T-helper 1 cell treated with Interleukin-12 subunit alpha and Interleukin-12 subunit beta and Interleukin-4 antibody, amounts not matched to agents 30 μg/mL and 1 μg/mL, for 36 hours (primary cell): ENCODE data around the gene MINK1.

Source experiments
- H3K27ac Mint-ChIP-seq: one replicate; pipeline ENCODE4 v1.8.0; 2021; ENCODE audit warnings: mild to moderate bottlenecking, mixed read lengths
- H3K27me3 Mint-ChIP-seq: one replicate; pipeline ENCODE4 v1.8.0; 2021; ENCODE audit warnings: low read depth, mixed read lengths
- H3K36me3 Mint-ChIP-seq: one replicate; pipeline ENCODE4 v1.8.0; 2021; ENCODE audit warnings: low read depth, mixed read lengths
- H3K4me1 Mint-ChIP-seq: one replicate; pipeline ENCODE4 v1.8.0; 2021; ENCODE audit warnings: low read depth, mixed read lengths
- H3K4me3 Mint-ChIP-seq: one replicate; pipeline ENCODE4 v1.8.0; 2021; ENCODE audit warnings: mild to moderate bottlenecking, moderate library complexity, mixed read lengths
- H3K9me3 Mint-ChIP-seq: one replicate; pipeline ENCODE4 v1.8.0; 2021; ENCODE audit warnings: mixed read lengths

Gene MINK1

DNA sequence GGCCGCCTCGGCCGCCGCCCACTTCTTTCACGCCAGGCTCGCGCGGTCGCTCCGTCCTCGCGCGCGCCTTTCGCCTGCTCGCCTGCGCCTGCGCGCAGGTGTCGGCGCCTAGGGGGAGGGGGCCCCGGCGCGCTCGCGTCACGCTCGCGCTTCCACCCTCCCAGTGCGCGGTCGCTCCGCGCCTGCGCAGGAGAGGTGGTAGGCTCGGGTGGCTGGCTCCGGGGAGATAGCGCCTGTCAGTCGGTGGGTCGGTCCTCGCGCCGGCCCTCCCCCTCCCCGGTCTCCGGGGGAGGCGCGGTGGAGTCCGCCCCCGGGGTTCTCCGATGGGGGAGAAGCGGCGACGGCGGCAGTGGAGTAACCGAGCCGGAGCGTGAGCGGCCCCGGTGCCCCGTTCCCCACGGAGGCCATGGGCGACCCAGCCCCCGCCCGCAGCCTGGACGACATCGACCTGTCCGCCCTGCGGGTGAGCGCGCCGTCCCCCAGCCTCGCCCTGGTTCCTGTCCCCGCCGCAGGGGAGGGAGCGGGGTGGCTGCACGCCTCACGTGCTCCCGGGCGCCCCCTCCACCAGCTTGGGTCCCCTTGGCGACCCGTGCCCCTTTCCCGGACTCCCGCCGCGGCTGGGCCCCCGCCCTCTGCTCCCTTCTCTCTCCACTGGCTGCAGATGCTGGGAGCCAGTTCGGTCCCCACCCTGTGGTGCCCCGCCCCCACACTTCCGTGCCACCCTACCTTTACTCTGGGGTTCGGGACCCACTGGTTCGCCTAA lies at the start of gene MINK1:
Gene MINK1 (plus strand): TSS at position 163 of the 763 bp plus-strand sequence. CDS start 244 bp downstream, at position 407.
- Mint-ChIP-seq H3K36me3 (peaks cover 6% of the 10 kb centered on the region), H3K9me3 (no peaks in the 10 kb centered on the region), H3K4me1 (peaks cover 29% of the 10 kb centered on the region), H3K4me3 (peak within 1 kb of the TSS; percentile 91), H3K27me3 (peaks cover 5% of the 10 kb centered on the region), H3K27ac (peak within 1 kb of the TSS; percentile 92)

DNA sequence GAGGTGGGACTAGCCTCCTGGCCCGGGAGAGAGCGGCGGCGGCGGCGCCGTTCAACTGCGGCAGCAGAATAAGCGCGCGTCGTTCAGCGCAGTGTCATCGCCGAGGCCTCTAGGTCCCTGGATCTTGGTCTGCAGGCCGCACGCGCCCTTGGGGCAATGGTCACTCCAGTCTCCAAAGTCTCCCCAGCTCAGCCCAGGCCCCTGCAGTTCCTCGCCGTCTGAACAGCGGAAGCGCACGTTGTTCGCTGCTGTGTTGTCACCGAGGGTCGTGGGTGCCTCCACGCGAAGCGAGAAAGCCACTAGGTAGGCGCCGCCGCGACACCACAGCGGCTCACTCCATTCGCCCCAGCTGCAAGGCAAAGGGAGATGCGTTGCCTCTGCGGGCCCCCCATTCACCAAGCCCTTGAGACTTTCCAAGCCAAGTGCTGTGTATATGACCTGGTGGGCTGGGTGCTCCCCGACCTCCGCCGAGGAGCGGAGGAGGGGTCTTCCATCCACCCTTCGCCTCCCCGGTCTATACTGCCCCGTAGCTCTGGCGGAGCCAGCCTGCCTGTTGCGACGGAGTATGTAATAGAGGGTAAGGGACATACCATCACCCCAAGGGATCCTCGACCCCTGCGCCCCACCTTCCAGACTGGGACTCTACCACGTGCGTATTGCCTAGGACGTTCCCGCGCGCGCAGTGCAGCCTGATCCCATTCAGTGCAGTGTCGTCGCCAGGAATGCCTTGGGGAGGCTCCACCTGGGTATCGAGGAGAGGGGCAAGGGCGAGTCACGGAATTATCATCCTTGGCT lies 47.6 kb upstream of the MINK1 start:
- peaks cover 21% of the 10 kb centered on the region for H3K4me1 Mint-ChIP-seq
- H3K4me3 Mint-ChIP-seq, result peak overlapping the region; percentile 51
- peaks cover 72% of the 10 kb centered on the region for H3K27me3 Mint-ChIP-seq
- no peak overlapping the region for H3K27ac Mint-ChIP-seq
- H3K36me3 Mint-ChIP-seq, result peaks cover 2% of the 10 kb centered on the region
- no peaks in the 10 kb centered on the region for H3K9me3 Mint-ChIP-seq

DNA sequence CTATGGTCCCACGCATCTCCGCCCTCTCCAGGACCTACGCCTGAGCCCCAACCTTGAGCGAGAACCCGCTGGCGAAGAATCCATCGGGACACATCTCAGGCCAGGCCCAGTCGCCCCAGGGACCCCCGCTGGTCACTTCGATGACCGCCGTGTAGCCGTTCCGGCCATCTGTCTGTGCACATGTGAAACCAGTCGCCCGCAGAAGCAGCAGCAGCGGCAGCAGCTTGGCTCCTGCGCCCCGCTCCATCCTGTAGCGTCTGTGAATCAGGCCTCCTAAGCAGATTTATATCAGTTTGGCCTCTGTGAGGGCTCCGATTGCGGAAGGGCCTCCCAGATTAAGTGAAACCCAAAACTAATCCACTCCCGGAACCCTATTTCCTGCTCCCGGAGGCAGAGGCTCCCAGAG lies 47.0 kb upstream of the MINK1 start, which contains the start of gene VMO1:
Gene VMO1 (minus strand): TSS at position 259 of the 406 bp plus-strand sequence. CDS start 12 bp downstream, at position 247.
- Mint-ChIP-seq H3K36me3 (peaks cover 2% of the 10 kb centered on the region), H3K4me1 (peaks cover 25% of the 10 kb centered on the region), H3K4me3 (peak within 1 kb of the TSS; percentile 51), H3K27ac (no peak within 1 kb of the TSS), H3K9me3 (no peaks in the 10 kb centered on the region), H3K27me3 (peaks cover 67% of the 10 kb centered on the region)

DNA sequence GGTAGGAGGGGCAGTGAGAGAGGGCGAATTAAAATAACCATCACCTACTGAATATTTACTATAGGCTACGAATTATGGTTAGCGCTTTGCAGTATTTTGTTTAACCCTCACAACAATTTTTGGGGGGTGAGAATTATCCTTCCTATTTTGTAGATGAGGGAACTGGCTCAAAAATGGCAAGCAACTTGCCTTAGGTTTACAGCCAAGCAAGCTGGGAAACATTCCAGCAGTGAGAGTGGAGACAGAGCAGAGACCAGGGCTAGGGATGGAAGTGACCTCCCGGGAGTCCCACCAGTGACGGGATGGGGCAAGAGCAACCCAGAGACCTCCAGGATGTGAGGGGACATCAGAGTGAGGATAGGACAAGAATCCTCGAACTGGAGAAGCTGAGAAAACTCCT lies 46.6 kb upstream of the MINK1 start:
- peaks cover 26% of the 10 kb centered on the region for H3K4me1 Mint-ChIP-seq
- H3K27ac Mint-ChIP-seq, result no peak overlapping the region
- H3K36me3 Mint-ChIP-seq, result peaks cover 2% of the 10 kb centered on the region
- peaks cover 67% of the 10 kb centered on the region for H3K27me3 Mint-ChIP-seq
- H3K9me3 Mint-ChIP-seq, result no peaks in the 10 kb centered on the region
- no peak overlapping the region for H3K4me3 Mint-ChIP-seq

DNA sequence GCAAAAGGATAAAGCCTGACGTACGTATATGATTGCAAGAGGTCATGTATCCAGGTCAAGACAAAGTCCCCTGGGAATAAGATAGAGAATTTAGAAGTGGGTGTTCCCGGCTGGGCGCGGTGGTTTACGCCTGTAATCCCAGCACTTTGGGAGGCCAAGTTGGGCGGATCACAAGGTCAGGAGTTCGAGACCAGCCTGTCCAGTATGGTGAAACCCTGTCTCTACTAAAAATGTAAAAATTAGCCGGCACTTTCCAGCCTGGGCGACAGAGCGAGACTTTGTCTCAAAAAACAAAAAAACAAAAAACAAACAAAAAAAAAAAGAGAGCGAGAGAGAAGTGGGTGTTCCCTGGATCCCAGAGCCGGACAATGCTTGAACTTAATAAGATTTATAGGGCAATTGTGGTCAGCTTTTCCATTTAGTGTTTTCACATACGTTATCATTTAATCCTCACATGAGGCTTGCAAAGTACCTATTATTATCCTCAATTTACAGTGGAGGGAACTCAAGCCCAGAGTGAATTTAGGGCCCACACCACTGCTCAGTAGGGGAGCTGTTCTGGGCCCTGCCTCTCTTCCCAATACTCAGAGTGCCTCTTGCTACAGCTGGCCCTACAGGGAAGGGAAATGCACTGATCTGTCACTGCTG lies 44.9 kb upstream of the MINK1 start:
- peaks cover 21% of the 10 kb centered on the region for H3K4me1 Mint-ChIP-seq
- H3K27ac Mint-ChIP-seq, result peak overlapping the region; percentile 22
- peak overlapping the region; percentile 28 for H3K4me3 Mint-ChIP-seq
- no peaks in the 10 kb centered on the region for H3K9me3 Mint-ChIP-seq
- peaks cover 55% of the 10 kb centered on the region for H3K27me3 Mint-ChIP-seq
- H3K36me3 Mint-ChIP-seq, result peaks cover 2% of the 10 kb centered on the region

DNA sequence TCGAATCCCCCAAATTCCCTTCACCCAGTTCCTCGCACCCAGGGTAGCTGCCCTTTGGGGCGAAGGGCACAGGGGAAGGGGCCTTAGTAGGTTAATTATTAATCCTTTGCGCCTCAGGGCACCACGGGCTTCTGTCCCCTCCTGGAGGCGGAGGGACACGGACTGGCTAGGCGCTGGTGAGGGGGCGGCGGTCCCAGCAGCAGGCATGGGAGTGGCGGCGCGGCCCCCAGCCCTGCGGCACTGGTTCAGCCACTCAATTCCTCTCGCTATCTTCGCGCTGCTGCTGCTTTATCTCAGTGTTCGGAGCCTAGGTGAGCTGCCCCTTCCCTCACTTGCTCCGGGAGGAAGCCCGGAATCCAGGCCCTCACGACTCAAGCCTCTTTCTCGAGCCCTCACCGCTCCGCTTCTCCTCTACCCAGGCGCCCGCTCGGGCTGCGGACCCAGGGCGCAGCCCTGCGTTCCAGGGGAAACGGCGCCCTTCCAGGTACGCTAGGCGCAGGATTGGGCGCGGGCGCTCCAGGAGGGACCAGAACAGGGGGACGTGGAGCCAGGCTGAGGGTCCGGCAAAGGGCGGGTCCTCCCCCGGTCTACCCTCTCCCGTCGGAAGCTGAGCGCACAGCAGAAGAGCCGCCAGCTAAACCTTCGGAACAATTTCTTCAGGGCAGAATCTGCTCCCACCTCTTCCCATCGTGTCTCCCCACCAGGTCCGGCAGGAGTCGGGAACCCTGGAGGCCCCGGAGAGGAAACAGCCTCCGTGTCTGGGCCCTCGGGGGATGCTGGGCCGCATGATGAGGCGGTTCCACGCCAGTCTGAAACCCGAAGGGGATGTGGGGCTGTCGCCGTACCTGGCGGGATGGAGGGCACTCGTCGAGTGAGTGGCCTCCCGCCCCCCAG lies 44.1 kb upstream of the MINK1 start, which contains the start of gene GLTPD2:
Gene GLTPD2 (plus strand): TSS at position 158 of the 894 bp plus-strand sequence. CDS start 48 bp downstream, at position 206.
- H3K9me3 Mint-ChIP-seq, result no peaks in the 10 kb centered on the region
- peak within 1 kb of the TSS; percentile 68 for H3K27ac Mint-ChIP-seq
- peaks cover 2% of the 10 kb centered on the region for H3K36me3 Mint-ChIP-seq
- peaks cover 47% of the 10 kb centered on the region for H3K27me3 Mint-ChIP-seq
- H3K4me3 Mint-ChIP-seq, result peak within 1 kb of the TSS; percentile 77
- peaks cover 21% of the 10 kb centered on the region for H3K4me1 Mint-ChIP-seq

DNA sequence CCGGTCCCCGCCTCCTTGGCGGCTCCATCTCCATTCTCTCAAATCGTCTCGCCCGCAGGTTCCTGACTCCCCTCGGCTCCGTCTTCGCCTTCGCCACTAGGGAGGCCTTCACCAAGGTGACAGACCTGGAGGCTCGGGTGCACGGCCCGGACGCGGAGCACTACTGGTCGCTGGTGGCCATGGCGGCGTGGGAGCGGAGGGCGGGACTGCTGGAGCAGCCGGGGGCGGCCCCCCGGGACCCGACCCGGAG lies 43.5 kb upstream of the MINK1 start:
- no peaks in the 10 kb centered on the region for H3K9me3 Mint-ChIP-seq
- H3K4me3 Mint-ChIP-seq, result peak overlapping the region; percentile 77
- peaks cover 41% of the 10 kb centered on the region for H3K27me3 Mint-ChIP-seq
- peak overlapping the region; percentile 68 for H3K27ac Mint-ChIP-seq
- peaks cover 19% of the 10 kb centered on the region for H3K4me1 Mint-ChIP-seq
- peaks cover 2% of the 10 kb centered on the region for H3K36me3 Mint-ChIP-seq

DNA sequence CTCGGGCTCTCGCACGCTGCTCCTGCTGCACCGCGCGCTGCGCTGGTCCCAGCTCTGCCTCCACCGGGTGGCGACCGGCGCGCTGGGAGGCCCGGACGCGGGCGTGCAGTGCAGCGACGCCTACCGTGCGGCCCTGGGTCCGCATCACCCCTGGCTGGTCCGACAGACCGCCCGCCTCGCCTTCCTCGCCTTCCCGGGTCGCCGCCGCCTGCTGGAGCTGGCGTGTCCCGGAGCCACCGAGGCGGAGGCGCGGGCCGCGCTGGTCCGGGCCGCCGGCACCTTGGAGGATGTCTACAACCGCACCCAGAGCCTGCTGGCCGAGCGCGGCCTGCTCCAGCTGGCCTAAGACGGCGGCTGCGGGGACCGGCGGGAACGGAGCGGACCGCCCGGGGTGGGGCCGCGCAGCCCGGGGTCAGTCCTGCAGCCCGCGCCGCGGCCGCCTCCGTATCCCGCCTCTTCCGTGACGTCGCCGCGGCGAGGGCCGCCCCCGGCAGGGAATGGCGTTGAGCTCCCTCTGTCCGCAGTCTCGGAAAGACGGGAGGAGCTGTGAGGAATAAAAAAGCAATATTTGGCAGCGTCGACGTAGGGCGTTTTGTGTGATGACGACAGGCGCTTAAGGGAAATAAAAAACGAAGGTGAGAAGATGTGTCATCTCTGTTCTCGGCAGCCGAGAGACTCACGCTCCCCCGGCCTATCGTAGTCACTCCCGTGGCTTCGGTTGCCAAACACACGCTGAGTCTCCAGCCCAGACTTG lies 43.0 kb upstream of the MINK1 start:
- Mint-ChIP-seq H3K4me3 (peak overlapping the region; percentile 88), H3K36me3 (peaks cover 2% of the 10 kb centered on the region), H3K4me1 (peaks cover 19% of the 10 kb centered on the region)

DNA sequence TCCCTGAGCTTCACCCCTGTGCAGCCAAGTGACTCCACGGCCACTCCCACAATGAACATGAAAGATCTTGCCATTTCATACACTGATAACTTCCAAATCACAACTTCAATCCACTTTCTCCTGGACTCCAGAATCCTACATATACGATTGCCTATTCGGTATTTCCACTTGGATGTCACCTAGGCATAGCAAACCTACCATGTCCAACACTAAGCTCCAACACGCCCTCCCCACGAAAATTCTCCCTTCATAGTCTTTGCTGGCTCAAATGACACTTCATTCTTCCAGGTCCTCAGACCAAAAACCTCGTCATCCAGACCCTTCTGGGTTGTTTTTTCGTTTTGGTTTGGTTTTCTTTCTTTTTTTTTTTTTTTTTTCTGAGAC lies 42.4 kb upstream of the MINK1 start:
- Mint-ChIP-seq H3K9me3 (no peaks in the 10 kb centered on the region), H3K27me3 (peaks cover 31% of the 10 kb centered on the region), H3K36me3 (peaks cover 2% of the 10 kb centered on the region), H3K27ac (peak overlapping the region; percentile 94), H3K4me3 (peak overlapping the region; percentile 88), H3K4me1 (peaks cover 17% of the 10 kb centered on the region)

More for the DNA sequence above, 43.0 kb upstream of the MINK1 start:
- Mint-ChIP-seq H3K27ac (peak overlapping the region; percentile 94), H3K27me3 (peaks cover 37% of the 10 kb centered on the region), H3K9me3 (no peaks in the 10 kb centered on the region)

DNA sequence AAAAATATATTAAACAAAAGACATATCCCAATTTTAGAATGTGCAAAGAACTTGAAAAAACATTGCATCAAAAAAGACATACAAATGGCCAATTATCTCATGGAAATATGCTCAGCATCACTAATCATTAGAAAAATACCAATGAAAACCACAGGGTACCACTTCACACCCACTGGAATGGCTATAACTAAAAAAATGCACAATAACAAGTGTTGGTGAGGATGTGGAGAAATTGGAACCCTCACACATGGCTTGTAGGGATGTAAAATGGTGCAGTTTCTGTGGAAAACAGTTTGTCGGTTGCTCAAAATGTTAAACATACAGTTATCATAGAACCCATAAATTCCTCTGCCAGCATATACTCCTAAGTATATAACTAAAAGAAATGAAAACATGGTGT lies 38.0 kb upstream of the MINK1 start:
- H3K4me3 Mint-ChIP-seq, result peak overlapping the region; percentile 100
- H3K4me1 Mint-ChIP-seq, result peaks cover 21% of the 10 kb centered on the region
- H3K36me3 Mint-ChIP-seq, result peaks cover 21% of the 10 kb centered on the region
- H3K27ac Mint-ChIP-seq, result peak overlapping the region; percentile 98
- no peaks in the 10 kb centered on the region for H3K9me3 Mint-ChIP-seq
- H3K27me3 Mint-ChIP-seq, result no peaks in the 10 kb centered on the region

DNA sequence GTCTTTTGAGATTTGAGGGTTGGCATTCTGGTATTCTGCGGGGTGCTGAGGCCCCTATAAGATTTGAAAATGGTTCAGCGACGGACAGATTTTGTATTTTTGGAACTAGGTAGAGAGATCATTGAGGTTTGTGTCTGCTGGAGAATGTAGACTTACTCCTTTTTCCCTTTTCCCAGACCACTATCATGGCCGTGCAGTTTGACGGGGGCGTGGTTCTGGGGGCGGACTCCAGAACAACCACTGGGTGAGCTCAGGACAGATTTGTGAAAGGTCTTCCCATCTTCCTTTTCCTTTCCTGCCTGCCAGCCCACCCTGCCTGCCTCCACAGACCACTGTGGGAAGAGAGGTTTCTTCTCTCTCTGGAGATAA lies 36.6 kb upstream of the MINK1 start:
- H3K9me3 Mint-ChIP-seq, result no peaks in the 10 kb centered on the region
- peaks cover 13% of the 10 kb centered on the region for H3K4me1 Mint-ChIP-seq
- H3K27ac Mint-ChIP-seq, result peak overlapping the region; percentile 98

DNA sequence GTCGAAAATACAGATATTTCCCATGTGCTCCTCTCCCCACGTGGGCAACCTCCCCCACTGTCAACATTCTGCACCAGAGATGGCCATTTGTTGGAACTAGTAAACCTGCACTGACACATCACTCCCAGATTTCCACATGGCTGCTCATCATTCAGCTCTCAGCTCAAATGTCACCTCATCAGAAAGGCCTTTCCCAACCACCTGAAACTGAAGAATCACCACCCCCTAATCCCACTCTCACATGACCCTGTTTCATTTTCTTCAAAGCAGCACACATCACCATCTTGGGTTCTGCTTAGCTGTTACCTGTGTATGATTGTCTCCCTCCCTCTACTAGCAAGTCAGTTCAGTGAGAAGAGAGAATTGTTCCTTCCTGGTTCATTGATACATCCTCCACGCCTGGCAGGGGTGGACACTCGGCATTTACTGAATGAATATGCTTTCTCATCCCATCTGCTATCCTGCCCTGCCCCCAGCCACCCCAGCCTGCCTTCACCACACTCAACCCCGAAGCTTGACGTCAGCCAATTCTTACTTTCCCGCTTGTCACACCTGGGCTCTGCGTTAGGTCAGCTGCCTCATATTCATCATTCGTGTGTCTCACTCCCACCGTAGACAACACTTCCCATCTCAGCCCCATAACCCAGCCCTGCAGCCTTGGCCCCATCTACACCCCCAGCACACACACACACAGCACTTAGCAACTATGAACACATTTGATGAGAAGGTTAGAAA lies 32.5 kb upstream of the MINK1 start:
- Mint-ChIP-seq H3K9me3 (no peaks in the 10 kb centered on the region), H3K27ac (no peak overlapping the region), H3K4me3 (no peak overlapping the region), H3K36me3 (peaks cover 21% of the 10 kb centered on the region), H3K4me1 (peaks cover 13% of the 10 kb centered on the region), H3K27me3 (no peaks in the 10 kb centered on the region)

More for the DNA sequence above, 36.6 kb upstream of the MINK1 start:
- H3K27me3 Mint-ChIP-seq, result no peaks in the 10 kb centered on the region
- H3K36me3 Mint-ChIP-seq, result peaks cover 21% of the 10 kb centered on the region
- peak overlapping the region; percentile 100 for H3K4me3 Mint-ChIP-seq

DNA sequence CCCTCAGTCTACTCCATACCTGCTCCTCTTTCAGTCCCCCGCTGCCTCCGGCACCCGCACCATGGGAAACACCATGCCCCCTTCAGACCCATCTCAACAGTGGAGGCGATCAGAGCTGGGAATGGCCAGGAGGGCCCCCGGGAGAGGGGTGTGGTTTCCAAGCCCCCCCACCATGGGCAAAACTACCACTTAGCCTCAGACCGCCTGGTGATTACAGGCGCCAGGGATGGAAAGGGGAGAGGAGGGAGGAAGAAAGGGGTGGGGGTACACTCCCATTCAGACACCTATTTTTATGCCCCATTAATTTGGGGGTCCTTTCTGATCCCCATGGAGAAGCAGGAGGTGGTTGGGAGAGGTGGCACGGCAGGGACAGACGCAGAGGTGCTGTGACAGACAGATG lies 30.9 kb upstream of the MINK1 start, which contains the start of gene C17orf114:
Gene C17orf114 (minus strand): TSS at position 101 of the 400 bp plus-strand sequence.
- H3K36me3 Mint-ChIP-seq, result peaks cover 13% of the 10 kb centered on the region
- H3K4me3 Mint-ChIP-seq, result no peak within 1 kb of the TSS
- H3K4me1 Mint-ChIP-seq, result peaks cover 9% of the 10 kb centered on the region
- H3K27me3 Mint-ChIP-seq, result no peaks in the 10 kb centered on the region
- no peak within 1 kb of the TSS for H3K27ac Mint-ChIP-seq
- H3K9me3 Mint-ChIP-seq, result no peaks in the 10 kb centered on the region
